Neural cell (in vitro differentiated cells): ENCODE measurements around the gene TOPBP1.

ENCODE experiments used
- CTCF ChIP-seq: fragments of 450-650 bp; IDR thresholded peaks from 2 replicates; pipeline ENCODE4 v1.5.1; 2014; ENCODE audit warnings: antibody characterized with exemption, mild to moderate bottlenecking, moderate library complexity; ENCODE audit not compliant: poor library complexity, severe bottlenecking
- EP300 ChIP-seq: fragments of 450-650 bp; conservative IDR thresholded peaks from 2 replicates; pipeline ENCODE4 v1.6.1; 2014; ENCODE audit warnings: antibody characterized with exemption, mild to moderate bottlenecking, moderate library complexity; ENCODE audit not compliant: poor library complexity, severe bottlenecking
- EZH2 ChIP-seq: fragments of 200-600, 300-800 bp; shearing (Covaris generic), sonication (generic); IDR thresholded peaks from 2 replicates; pipeline ENCODE4 v1.6.1; 2014; ENCODE audit warnings: antibody characterized with exemption, low read length, borderline replicate concordance, mild to moderate bottlenecking; ENCODE audit not compliant: insufficient read depth, poor library complexity, severe bottlenecking
- MXI1 ChIP-seq: fragments of 450-650 bp; conservative IDR thresholded peaks from 2 replicates; pipeline ENCODE4 v1.6.1; 2014; ENCODE audit warnings: antibody characterized with exemption, mild to moderate bottlenecking; ENCODE audit not compliant: poor library complexity, severe bottlenecking
- POLR2AphosphoS5 ChIP-seq: IDR thresholded peaks from 2 replicates; pipeline ENCODE4 v1.6.1; 2012
- RAD21 ChIP-seq: fragments of 450-650 bp; conservative IDR thresholded peaks from 2 replicates; pipeline ENCODE4 v1.6.1; 2014; ENCODE audit warnings: antibody characterized with exemption, mild to moderate bottlenecking, moderate library complexity
- SMC3 ChIP-seq: fragments of 450-650 bp; conservative IDR thresholded peaks from 2 replicates; pipeline ENCODE4 v1.6.1; 2014; ENCODE audit warnings: antibody characterized with exemption, mild to moderate bottlenecking, moderate library complexity; ENCODE audit not compliant: poor library complexity
- TAF1 ChIP-seq: IDR thresholded peaks from 2 replicates; pipeline ENCODE4 v1.6.1; 2012; ENCODE audit warnings: low read depth
- TF ChIP-seq, protein P1 (sequence below): IDR thresholded peaks from 2 replicates; pipeline ENCODE4 v1.6.1; 2012; ENCODE audit warnings: borderline replicate concordance

DNA sequence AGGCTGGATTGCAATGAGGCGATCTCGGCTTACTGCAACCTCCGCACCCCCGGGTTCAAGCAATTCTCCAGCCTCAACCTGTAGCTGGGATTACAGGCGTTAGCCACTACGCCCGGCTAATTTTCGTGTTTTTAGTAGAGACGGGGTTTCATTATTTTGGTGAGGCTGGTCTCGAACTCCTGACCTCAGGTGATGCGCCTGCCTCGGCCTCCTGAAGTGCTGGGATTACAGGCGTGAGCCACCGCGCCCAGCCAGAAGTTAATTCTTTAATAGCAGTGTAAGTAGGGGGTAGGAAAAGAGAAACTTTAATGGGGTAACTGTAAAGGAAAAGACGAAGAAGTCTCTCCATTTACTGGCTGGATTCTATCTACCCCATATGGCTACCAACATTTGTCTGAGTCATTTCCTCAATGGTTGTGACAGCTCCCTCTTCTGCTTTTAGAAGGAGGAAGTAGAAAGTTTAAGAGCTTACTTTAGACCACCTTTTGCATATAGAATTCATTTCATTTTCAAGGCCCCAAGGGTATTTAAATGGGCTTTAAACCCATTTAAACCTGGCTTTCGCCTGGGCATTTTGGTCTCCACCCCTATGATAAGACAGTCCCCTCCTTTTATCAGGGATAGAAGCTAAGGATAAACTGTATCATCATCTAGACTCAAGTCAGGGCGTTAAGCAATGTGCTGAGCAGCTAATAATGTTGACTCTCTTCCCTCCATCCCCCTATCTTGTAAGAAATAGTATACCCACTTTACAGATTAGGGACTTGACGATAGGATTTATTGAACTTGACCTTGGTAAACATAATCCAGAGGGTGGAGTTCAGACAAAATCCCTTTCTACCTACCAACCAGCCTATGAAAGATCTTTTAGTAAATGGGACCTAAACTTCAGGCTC, 89.3 kb downstream of the TOPBP1 start:
- TF ChIP-seq CTCF, result no peak
- no peak for TF ChIP-seq EZH2
- no peak for TF ChIP-seq POLR2AphosphoS5
- TF ChIP-seq EP300, result no peak
- TF ChIP-seq TAF1, result no peak
- TF ChIP-seq SMC3, result no peak
- TF ChIP-seq RAD21, result no peak
- TF ChIP-seq, protein P1, sequence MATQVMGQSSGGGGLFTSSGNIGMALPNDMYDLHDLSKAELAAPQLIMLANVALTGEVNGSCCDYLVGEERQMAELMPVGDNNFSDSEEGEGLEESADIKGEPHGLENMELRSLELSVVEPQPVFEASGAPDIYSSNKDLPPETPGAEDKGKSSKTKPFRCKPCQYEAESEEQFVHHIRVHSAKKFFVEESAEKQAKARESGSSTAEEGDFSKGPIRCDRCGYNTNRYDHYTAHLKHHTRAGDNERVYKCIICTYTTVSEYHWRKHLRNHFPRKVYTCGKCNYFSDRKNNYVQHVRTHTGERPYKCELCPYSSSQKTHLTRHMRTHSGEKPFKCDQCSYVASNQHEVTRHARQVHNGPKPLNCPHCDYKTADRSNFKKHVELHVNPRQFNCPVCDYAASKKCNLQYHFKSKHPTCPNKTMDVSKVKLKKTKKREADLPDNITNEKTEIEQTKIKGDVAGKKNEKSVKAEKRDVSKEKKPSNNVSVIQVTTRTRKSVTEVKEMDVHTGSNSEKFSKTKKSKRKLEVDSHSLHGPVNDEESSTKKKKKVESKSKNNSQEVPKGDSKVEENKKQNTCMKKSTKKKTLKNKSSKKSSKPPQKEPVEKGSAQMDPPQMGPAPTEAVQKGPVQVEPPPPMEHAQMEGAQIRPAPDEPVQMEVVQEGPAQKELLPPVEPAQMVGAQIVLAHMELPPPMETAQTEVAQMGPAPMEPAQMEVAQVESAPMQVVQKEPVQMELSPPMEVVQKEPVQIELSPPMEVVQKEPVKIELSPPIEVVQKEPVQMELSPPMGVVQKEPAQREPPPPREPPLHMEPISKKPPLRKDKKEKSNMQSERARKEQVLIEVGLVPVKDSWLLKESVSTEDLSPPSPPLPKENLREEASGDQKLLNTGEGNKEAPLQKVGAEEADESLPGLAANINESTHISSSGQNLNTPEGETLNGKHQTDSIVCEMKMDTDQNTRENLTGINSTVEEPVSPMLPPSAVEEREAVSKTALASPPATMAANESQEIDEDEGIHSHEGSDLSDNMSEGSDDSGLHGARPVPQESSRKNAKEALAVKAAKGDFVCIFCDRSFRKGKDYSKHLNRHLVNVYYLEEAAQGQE, result no peak
- no peak for TF ChIP-seq MXI1
